Immature natural killer cell (primary cell): ENCODE results near the gene RNF146. TPM values are rescaled to one million over a fixed set of nuclear protein-coding genes. Genes with fewer than 3 reads are reported as not detected.

Experiments
- DNase-seq, 3 donors: peaks; one replicate each; pipeline ENCODE4 v3.0.0; 2022; ENCODE audit warnings: mixed read lengths in 1 of 3
- H3K27ac Mint-ChIP-seq, 6 donors: one replicate each; pipeline ENCODE4 v1.8.0; 2020; ENCODE audit warnings: mixed read lengths in 6 of 6, mild to moderate bottlenecking in 5 of 6, inconsistent platforms in 4 of 6, moderate library complexity in 3 of 6
- H3K27me3 Mint-ChIP-seq, 3 donors: one replicate each; pipeline ENCODE4 v1.8.0; 2020 to 2021; ENCODE audit warnings: low read depth in 3 of 3, mild to moderate bottlenecking in 3 of 3, mixed read lengths in 3 of 3, moderate library complexity in 3 of 3, inconsistent platforms in 1 of 3
- H3K36me3 Mint-ChIP-seq, 3 donors: one replicate each; pipeline ENCODE4 v1.8.0; 2020; ENCODE audit warnings: mixed read lengths in 3 of 3, inconsistent platforms in 2 of 3, mild to moderate bottlenecking in 2 of 3
- H3K4me1 Mint-ChIP-seq, 2 donors: one replicate each; pipeline ENCODE4 v1.8.0; 2020; ENCODE audit warnings: inconsistent platforms in 2 of 2, mild to moderate bottlenecking in 2 of 2, mixed read lengths in 2 of 2, moderate library complexity in 1 of 2
- H3K4me3 Mint-ChIP-seq, 5 donors: one replicate each; pipeline ENCODE4 v1.8.0; 2020; ENCODE audit warnings: mild to moderate bottlenecking in 5 of 5, mixed read lengths in 5 of 5, inconsistent platforms in 3 of 5, moderate library complexity in 3 of 5
- H3K9me3 Mint-ChIP-seq, 6 donors: one replicate each; pipeline ENCODE4 v1.8.0; 2020; ENCODE audit warnings: mild to moderate bottlenecking in 6 of 6, mixed read lengths in 6 of 6, inconsistent platforms in 4 of 6, moderate library complexity in 3 of 6
- polyA plus RNA-seq, 3 donors: library from polyadenylated mRNA; unstranded; fragments of 300-500 nt; fragmentation: Illumina TruSeq; gene quantifications; one replicate each; pipeline ENCODE4 v1.2.3, GENCODE V29; 2021

Gene RNF146
- polyA plus RNA-seq, 3 donors from 2014 or later: 11.3 to 26.9 (median 25.1) TPM

DNA sequence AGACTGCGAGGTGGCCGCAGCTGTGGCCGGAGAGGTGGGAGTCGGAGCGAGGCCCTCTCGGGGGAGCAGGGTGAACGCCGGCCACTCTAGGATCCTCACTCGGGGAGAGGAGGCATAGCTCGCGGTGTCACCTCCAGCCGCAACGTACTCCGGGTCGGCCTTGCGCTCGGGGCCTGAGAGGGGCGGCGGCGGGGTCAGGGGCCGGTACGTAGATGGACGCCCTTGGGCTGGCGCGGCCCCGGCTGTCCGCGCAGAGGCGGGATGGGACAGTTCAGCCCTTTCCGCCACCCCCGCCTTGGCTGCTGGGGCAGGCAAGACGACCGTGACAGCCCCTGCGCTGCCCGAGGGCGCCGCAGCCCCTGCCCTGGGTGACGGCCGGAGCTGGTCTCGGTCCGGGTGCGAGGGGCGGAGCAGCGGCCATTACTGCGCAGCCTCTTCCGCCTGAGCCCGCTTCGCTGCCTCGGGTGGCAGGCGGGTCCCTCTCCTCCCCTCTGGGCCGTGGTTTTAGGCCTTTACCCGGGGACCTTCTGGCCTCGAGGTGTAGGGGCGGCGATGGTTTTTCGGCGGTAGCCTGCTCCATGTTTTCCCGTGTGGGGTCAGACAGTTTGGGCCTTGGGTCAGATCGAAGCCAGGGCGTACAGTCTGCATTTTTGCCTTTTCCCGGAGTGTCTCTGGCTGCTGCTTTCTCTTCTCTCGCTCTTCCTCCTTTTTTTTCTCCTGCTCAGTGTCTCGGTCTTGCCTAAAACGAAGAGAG, 405 bp downstream of the RNF146 start:
- H3K9me3 Mint-ChIP-seq: no peaks in the 10 kb centered on the region
- H3K4me3 Mint-ChIP-seq: peak overlapping the region; percentile 92 to 100 (median 98)
- DNase-seq: peak; percentile 65 to 68 (median 66)
- peak overlapping the region; percentile 96 to 100 (median 99) for H3K27ac Mint-ChIP-seq
- H3K4me1 Mint-ChIP-seq: peaks cover 44 to 58% of the 10 kb centered on the region in 2 donors
- peaks cover 7 to 13% (median 8%) of the 10 kb centered on the region in 3 donors for H3K27me3 Mint-ChIP-seq
- no peaks in the 10 kb centered on the region for H3K36me3 Mint-ChIP-seq

DNA sequence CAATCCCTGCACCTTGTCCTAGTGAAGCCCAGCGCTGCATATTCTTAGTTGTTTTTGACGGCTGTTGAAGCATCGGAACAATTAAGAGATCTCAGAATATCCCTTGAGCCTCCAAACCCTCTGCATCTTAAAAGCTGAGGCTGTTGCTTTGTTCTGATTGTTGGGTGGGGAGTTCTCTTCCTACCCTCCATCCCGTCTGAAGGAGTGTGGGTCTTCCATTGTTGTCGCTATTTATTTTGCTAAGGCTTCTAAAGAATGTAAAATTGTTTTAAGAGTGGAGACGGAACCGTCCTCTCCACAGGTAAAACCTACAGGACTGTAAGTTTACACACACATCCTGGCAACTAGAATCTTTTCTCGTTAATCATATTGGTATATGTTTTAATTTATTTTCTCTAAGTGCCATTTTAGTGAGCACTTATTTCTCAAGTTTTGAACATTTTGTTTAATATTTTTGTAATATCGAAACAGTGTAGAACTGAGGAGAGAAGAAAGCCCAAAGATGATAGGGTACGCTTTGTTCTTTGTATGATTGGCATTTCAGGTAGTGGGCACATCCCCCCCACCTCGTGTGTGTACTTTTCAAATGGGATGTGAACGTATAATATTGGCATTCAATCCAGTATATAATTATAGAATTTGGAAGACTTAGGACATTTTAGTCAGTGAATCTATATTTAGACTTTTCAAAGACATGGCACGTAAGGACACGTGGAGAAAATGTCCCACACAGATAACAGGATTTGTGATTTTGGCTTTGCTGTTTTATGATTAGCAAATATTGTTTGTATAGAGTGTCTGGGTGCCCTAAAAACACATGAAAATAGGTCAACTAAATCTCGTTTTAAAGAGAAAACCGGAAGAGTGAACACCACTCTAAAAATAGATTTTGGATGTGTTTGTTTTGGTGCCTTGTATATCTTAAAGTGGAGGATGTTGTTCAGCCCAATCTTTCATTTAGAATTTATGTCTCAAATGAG, 1.3 kb downstream of the RNF146 start:
- Mint-ChIP-seq H3K4me3 (peak overlapping the region; percentile 92 to 100 (median 98)), H3K9me3 (no peaks in the 10 kb centered on the region), H3K27ac (peak overlapping the region; percentile 96 to 100 (median 97)), H3K36me3 (no peaks in the 10 kb centered on the region), H3K27me3 (peaks cover 8 to 13% (median 8%) of the 10 kb centered on the region in 3 donors), H3K4me1 (peaks cover 48 to 63% of the 10 kb centered on the region in 2 donors)
- peak in 2 of 3 donors; percentile 1 to 2 for DNase-seq

GRCh38 chr6:127272576-127272975, 5.9 kb downstream of the RNF146 start:
- no peaks in the 10 kb centered on the region for H3K9me3 Mint-ChIP-seq
- no peak overlapping the region for H3K4me3 Mint-ChIP-seq
- no peak for DNase-seq
- peaks cover 47 to 49% of the 10 kb centered on the region in 2 donors for H3K4me1 Mint-ChIP-seq
- H3K27ac Mint-ChIP-seq: no peak overlapping the region
- peaks cover 0 to 3% (median 2%) of the 10 kb centered on the region in 3 donors for H3K27me3 Mint-ChIP-seq
- H3K36me3 Mint-ChIP-seq: no peaks in the 10 kb centered on the region

GRCh38 chr6:127273499-127273898, 6.8 kb downstream of the RNF146 start:
- H3K27ac Mint-ChIP-seq: no peak overlapping the region
- no peaks in the 10 kb centered on the region for H3K36me3 Mint-ChIP-seq
- no peak overlapping the region for H3K4me3 Mint-ChIP-seq

GRCh38 chr6:127276331-127276730, 9.7 kb downstream of the RNF146 start:
- H3K27ac Mint-ChIP-seq: no peak overlapping the region
- peaks cover 0 to 3% (median 0%) of the 10 kb centered on the region in 3 donors for H3K27me3 Mint-ChIP-seq
- H3K36me3 Mint-ChIP-seq: peaks cover 0 to 2% (median 1%) of the 10 kb centered on the region in 3 donors
- no peak overlapping the region for H3K4me3 Mint-ChIP-seq
- H3K4me1 Mint-ChIP-seq: peaks cover 10 to 25% of the 10 kb centered on the region in 2 donors
- no peak for DNase-seq
- H3K9me3 Mint-ChIP-seq: no peaks in the 10 kb centered on the region

More at GRCh38 chr6:127273499-127273898, 6.8 kb downstream of the RNF146 start:
- no peak for DNase-seq
- H3K4me1 Mint-ChIP-seq: peaks cover 38 to 40% of the 10 kb centered on the region in 2 donors
- peaks cover 0 to 3% (median 0%) of the 10 kb centered on the region in 3 donors for H3K27me3 Mint-ChIP-seq
- H3K9me3 Mint-ChIP-seq: no peaks in the 10 kb centered on the region

- Mint-ChIP-seq H3K36me3 (peaks cover 5 to 15% (median 11%) of the 10 kb centered on the region in 3 donors), H3K4me3 (no peak overlapping the region), H3K4me1 (peaks cover 0 to 17% of the 10 kb centered on the region in 2 donors), H3K9me3 (no peaks in the 10 kb centered on the region), H3K27me3 (no peaks in the 10 kb centered on the region), H3K27ac (peak overlapping the region in 1 of 6 donors; percentile 49)
- DNase-seq: no peak
Observed at GRCh38 chr6:127277878-127278843, 11.5 kb downstream of the RNF146 start.

DNA sequence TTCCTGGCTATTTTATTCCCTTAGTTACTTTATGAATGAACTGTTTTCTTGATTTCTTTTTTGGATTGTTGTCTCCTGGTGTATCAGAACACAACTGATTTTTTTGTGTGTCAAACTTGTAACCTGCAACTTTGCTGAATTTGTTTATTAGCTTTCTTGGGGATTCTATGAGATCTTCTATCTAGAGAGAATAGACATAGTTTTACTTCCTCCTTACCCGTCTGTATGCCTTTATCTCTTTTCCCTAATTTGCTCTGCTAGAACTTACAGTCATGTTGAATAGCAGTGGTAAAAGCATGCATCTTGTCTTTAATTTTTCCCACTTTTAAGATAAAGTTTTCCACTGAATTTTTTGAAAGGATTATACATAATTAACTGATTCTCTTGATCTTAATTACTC, 13.2 kb downstream of the RNF146 start:
- no peak overlapping the region for H3K27ac Mint-ChIP-seq
- DNase-seq: no peak
- H3K9me3 Mint-ChIP-seq: no peaks in the 10 kb centered on the region
- H3K36me3 Mint-ChIP-seq: peaks cover 5 to 19% (median 17%) of the 10 kb centered on the region in 3 donors
- H3K4me1 Mint-ChIP-seq: peaks cover 9 to 10% of the 10 kb centered on the region in 2 donors
- peaks cover 0 to 1% (median 0%) of the 10 kb centered on the region in 3 donors for H3K27me3 Mint-ChIP-seq
- no peak overlapping the region for H3K4me3 Mint-ChIP-seq

DNA sequence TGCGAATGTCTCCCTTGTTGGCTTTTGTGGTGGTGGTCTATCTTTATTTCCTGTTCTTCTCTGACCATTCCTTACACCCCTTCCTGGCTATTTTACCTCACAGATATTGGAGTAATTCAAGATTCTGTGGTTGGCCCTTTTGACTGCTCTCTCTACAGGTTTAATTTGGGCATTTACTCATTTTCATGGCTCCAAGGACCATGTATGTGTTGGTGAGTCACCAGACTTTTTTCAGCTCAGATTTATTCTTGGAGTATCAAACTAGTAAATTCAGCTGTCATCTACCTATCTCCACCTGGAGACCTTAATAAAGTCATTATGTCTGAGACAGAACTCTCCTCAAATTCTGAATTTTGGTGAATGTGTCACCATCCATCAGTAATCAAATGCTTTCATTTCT, 15.5 kb downstream of the RNF146 start:
- Mint-ChIP-seq H3K27ac (peak overlapping the region in 1 of 6 donors; percentile 44), H3K9me3 (no peaks in the 10 kb centered on the region), H3K4me3 (no peak overlapping the region), H3K27me3 (peaks cover 0 to 1% (median 0%) of the 10 kb centered on the region in 3 donors), H3K4me1 (peaks cover 7 to 26% of the 10 kb centered on the region in 2 donors), H3K36me3 (peaks cover 11 to 33% (median 23%) of the 10 kb centered on the region in 3 donors)
- no peak for DNase-seq

- no peak for DNase-seq
- H3K27me3 Mint-ChIP-seq: peaks cover 0 to 1% (median 0%) of the 10 kb centered on the region in 3 donors
- peaks cover 6 to 29% (median 11%) of the 10 kb centered on the region in 3 donors for H3K36me3 Mint-ChIP-seq
- no peak overlapping the region for H3K4me3 Mint-ChIP-seq
- H3K27ac Mint-ChIP-seq: no peak overlapping the region
- H3K9me3 Mint-ChIP-seq: no peaks in the 10 kb centered on the region
- H3K4me1 Mint-ChIP-seq: peaks cover 16 to 58% of the 10 kb centered on the region in 2 donors
Observed at GRCh38 chr6:127288705-127289104, 22.0 kb downstream of the RNF146 start.

GRCh38 chr6:127289934-127290333, 23.3 kb downstream of the RNF146 start:
- DNase-seq: no peak
- H3K9me3 Mint-ChIP-seq: no peaks in the 10 kb centered on the region
- peaks cover 19 to 61% of the 10 kb centered on the region in 2 donors for H3K4me1 Mint-ChIP-seq
- H3K36me3 Mint-ChIP-seq: peaks cover 6 to 31% (median 6%) of the 10 kb centered on the region in 3 donors
- H3K27me3 Mint-ChIP-seq: no peaks in the 10 kb centered on the region
- no peak overlapping the region for H3K4me3 Mint-ChIP-seq
- peak overlapping the region in 5 of 6 donors; percentile 12 to 71 (median 52) for H3K27ac Mint-ChIP-seq

GRCh38 chr6:127290391-127291265, 24.0 kb downstream of the RNF146 start:
- Mint-ChIP-seq H3K27ac (peak overlapping the region in 5 of 6 donors; percentile 41 to 71 (median 54)), H3K36me3 (peaks cover 6 to 29% (median 6%) of the 10 kb centered on the region in 3 donors), H3K27me3 (no peaks in the 10 kb centered on the region), H3K9me3 (no peaks in the 10 kb centered on the region), H3K4me1 (peaks cover 17 to 57% of the 10 kb centered on the region in 2 donors), H3K4me3 (peak overlapping the region in 1 of 5 donors; percentile 46)
- DNase-seq: no peak

DNA sequence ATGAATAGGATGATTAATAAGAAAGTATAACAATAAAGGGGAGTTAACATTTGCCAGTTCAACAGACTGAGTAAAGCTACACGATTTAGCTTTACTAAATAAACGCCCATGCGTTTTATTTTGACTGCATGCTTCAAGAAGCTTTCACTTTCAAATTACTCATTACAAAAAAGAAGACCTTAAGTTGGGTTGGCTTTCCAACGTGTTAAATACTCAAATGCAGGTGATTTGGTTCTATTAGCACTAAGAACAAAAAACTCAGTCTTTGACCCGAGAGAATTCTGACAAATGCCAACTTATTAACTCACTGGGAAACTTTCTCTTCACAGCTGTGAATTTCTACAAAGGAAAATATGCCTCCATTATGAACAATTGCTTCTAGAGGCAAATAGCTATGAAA, 24.8 kb downstream of the RNF146 start:
- Mint-ChIP-seq H3K4me1 (peaks cover 16 to 51% of the 10 kb centered on the region in 2 donors), H3K4me3 (peak overlapping the region in 1 of 5 donors; percentile 46), H3K36me3 (peaks cover 6 to 24% (median 6%) of the 10 kb centered on the region in 3 donors)

More for the DNA sequence above, 24.8 kb downstream of the RNF146 start:
- Mint-ChIP-seq H3K27ac (peak overlapping the region in 4 of 6 donors; percentile 43 to 61 (median 54)), H3K27me3 (no peaks in the 10 kb centered on the region), H3K9me3 (no peaks in the 10 kb centered on the region)
- peak in 1 of 3 donors; percentile 4 for DNase-seq
